ENCODE results near the gene NKAIN2.

- TF ChIP-seq, protein P1, sequence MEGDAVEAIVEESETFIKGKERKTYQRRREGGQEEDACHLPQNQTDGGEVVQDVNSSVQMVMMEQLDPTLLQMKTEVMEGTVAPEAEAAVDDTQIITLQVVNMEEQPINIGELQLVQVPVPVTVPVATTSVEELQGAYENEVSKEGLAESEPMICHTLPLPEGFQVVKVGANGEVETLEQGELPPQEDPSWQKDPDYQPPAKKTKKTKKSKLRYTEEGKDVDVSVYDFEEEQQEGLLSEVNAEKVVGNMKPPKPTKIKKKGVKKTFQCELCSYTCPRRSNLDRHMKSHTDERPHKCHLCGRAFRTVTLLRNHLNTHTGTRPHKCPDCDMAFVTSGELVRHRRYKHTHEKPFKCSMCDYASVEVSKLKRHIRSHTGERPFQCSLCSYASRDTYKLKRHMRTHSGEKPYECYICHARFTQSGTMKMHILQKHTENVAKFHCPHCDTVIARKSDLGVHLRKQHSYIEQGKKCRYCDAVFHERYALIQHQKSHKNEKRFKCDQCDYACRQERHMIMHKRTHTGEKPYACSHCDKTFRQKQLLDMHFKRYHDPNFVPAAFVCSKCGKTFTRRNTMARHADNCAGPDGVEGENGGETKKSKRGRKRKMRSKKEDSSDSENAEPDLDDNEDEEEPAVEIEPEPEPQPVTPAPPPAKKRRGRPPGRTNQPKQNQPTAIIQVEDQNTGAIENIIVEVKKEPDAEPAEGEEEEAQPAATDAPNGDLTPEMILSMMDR (IDR thresholded peaks at IDR 0.05; ENCODE audit: low read length), result no peak
- TF ChIP-seq EZH2 (optimal IDR thresholded peaks at IDR 0.05; ENCODE audit: low read depth, low read length), result no peak
Measured at GRCh38 chr6:124053315-124053714, 249.7 kb downstream of the NKAIN2 start.
